PC-3 (cell line): ENCODE results near the gene KCNQ4.

Experiments used
- CTCF ChIP-seq: fragments of 300-600 bp; sonication (generic); conservative IDR thresholded peaks from 2 replicates; pipeline ENCODE4 v1.5.1; 2017; ENCODE audit warnings: antibody characterized with exemption, low read depth, mild to moderate bottlenecking, low read length
- EZH2 ChIP-seq: fragments of 300-600 bp; sonication (generic); IDR thresholded peaks from one replicate; pipeline ENCODE4 v1.6.1; 2017; ENCODE audit warnings: antibody characterized with exemption, mild to moderate bottlenecking, low read length; ENCODE audit not compliant: unreplicated experiment
- EZH2phosphoT487 ChIP-seq: fragments of 300-600 bp; sonication (generic); IDR thresholded peaks from 2 replicates; pipeline ENCODE4 v1.6.1; 2018; ENCODE audit warnings: mild to moderate bottlenecking, antibody characterized with exemption, low read length, borderline replicate concordance

- no peak for TF ChIP-seq CTCF
- no peak for TF ChIP-seq EZH2phosphoT487
- no peak for TF ChIP-seq EZH2
Observed at GRCh38 chr1:40856116-40856515, 72.5 kb downstream of the KCNQ4 start.
